IMR-90 (cell line): ENCODE measurements around the gene CMTM5. TPM values are rescaled to one million over a fixed set of nuclear protein-coding genes. Genes with fewer than 3 reads are reported as not detected.

Experiments
- ATAC-seq: fragments of 200-7000 bp; cut with Tn5 transposase; 2 replicates; pipeline ENCODE4 v1.9.1; 2020; ENCODE audit warnings: low read depth, mild to moderate bottlenecking, moderate library complexity
- BruUV-seq: library from RNA; stranded (reverse); fragments of 400-500 nt; replicated peaks from 2 replicates; lab custom pipeline; 2021; lab: Mats Ljungman, UMichigan
- CTCF ChIA-PET: fragments of 300-600 bp; formaldehyde crosslinking; extraction: SDS; loops from one replicate; lab custom pipeline; 2021; ENCODE audit warnings: antibody characterized with exemption; lab: Yijun Ruan, JAX
- POLR2A ChIA-PET: fragments of 300-600 bp; sonication (Branson Sonifier 250); formaldehyde crosslinking; loops from one replicate; lab custom pipeline; 2022; ENCODE audit warnings: antibody characterized with exemption; ENCODE audit not compliant: unreplicated experiment; lab: Charles Lee
- DNase-seq: peaks from one replicate; pipeline ENCODE4 v3.0.0; 2013
- H2AFZ ChIP-seq: replicated peaks from 2 replicates; pipeline ENCODE3; 2013; ENCODE audit warnings: low read length, mild to moderate bottlenecking; ENCODE audit not compliant: poor library complexity
- H2AK5ac ChIP-seq: 2 replicates; pipeline ENCODE4 v1.6.1; 2013; ENCODE audit warnings: low read depth, low read length, inconsistent platforms
- H2AK9ac ChIP-seq: replicated peaks from 2 replicates; pipeline ENCODE3; 2013; ENCODE audit warnings: mild to moderate bottlenecking, low read depth, low read length, moderate library complexity; ENCODE audit not compliant: poor library complexity
- H2BK120ac ChIP-seq: 2 replicates; pipeline ENCODE4 v1.6.1; 2013; ENCODE audit warnings: low read depth, low read length, inconsistent platforms
- H2BK15ac ChIP-seq: 3 replicates; pipeline ENCODE4 v1.6.1; 2013; ENCODE audit warnings: low read depth, low read length, inconsistent platforms
- H2BK20ac ChIP-seq: 2 replicates; pipeline ENCODE4 v1.6.1; 2013; ENCODE audit warnings: low read depth, mild to moderate bottlenecking, inconsistent platforms, low read length, moderate library complexity
- H2BK5ac ChIP-seq: 2 replicates; pipeline ENCODE4 v1.6.1; 2013; ENCODE audit warnings: mild to moderate bottlenecking, low read depth, low read length, inconsistent platforms; ENCODE audit not compliant: poor library complexity, severe bottlenecking
- H3K14ac ChIP-seq: replicated peaks from 2 replicates; pipeline ENCODE4 v1.6.1; 2013; ENCODE audit warnings: low read depth, low read length, inconsistent platforms
- H3K18ac ChIP-seq: 2 replicates; pipeline ENCODE4 v1.6.1; 2013; ENCODE audit warnings: low read depth, low read length, control low read depth
- H3K23ac ChIP-seq: 2 replicates; pipeline ENCODE4 v1.6.1; 2013; ENCODE audit warnings: low read depth, low read length, inconsistent platforms
- H3K27ac ChIP-seq: 2 replicates; pipeline ENCODE4 v1.5.1; 2013; ENCODE audit warnings: mild to moderate bottlenecking, control low read depth, low read length; ENCODE audit not compliant: insufficient read depth
- H3K27me3 ChIP-seq: 2 replicates; pipeline ENCODE4 v1.6.1; 2013; ENCODE audit warnings: low read length; ENCODE audit not compliant: control insufficient read depth, insufficient read depth
- H3K36me3 ChIP-seq: 2 replicates; pipeline ENCODE4 v1.6.1; 2013; ENCODE audit warnings: low read length, mixed read lengths; ENCODE audit not compliant: control insufficient read depth, insufficient read depth
- H3K4ac ChIP-seq: 2 replicates; pipeline ENCODE4 v1.6.1; 2013; ENCODE audit warnings: low read depth, low read length, inconsistent platforms
- H3K4me1 ChIP-seq: 2 replicates; pipeline ENCODE4 v1.6.1; 2013; ENCODE audit warnings: low read length, mixed read lengths; ENCODE audit not compliant: control insufficient read depth, insufficient read depth
- H3K4me2 ChIP-seq: 2 replicates; pipeline ENCODE4 v1.6.1; 2013; ENCODE audit warnings: low read depth, mild to moderate bottlenecking, control low read depth, low read length, moderate library complexity
- H3K4me3 ChIP-seq: 2 replicates; pipeline ENCODE4 v1.5.1; 2013; ENCODE audit warnings: low read depth, mild to moderate bottlenecking, control low read depth, low read length, moderate library complexity; ENCODE audit not compliant: insufficient read depth
- H3K56ac ChIP-seq: 2 replicates; pipeline ENCODE4 v1.6.1; 2013; ENCODE audit warnings: low read length, inconsistent platforms; ENCODE audit not compliant: insufficient read depth; ENCODE audit errors: extremely low read depth
- H3K79me1 ChIP-seq, 2 experiments: 2 replicates each; pipeline ENCODE4 v1.6.1; 2013; ENCODE audit warnings: low read length in 2 of 2, inconsistent platforms in 1 of 2, low read depth in 1 of 2
- H3K9ac ChIP-seq: 2 replicates; pipeline ENCODE4 v1.6.1; 2013; ENCODE audit warnings: low read depth, low read length, control low read depth
- H3K9me1 ChIP-seq: 2 replicates; pipeline ENCODE4 v1.6.1; 2013; ENCODE audit warnings: low read length, inconsistent platforms; ENCODE audit not compliant: insufficient read depth
- H3K9me3 ChIP-seq: 2 replicates; pipeline ENCODE4 v1.6.1; 2013; ENCODE audit warnings: low read length; ENCODE audit not compliant: control insufficient read depth, insufficient read depth
- H4K20me1 ChIP-seq: 2 replicates; pipeline ENCODE4 v1.6.1; 2013; ENCODE audit warnings: low read length, inconsistent platforms; ENCODE audit not compliant: insufficient read depth
- H4K5ac ChIP-seq: 2 replicates; pipeline ENCODE4 v1.6.1; 2013; ENCODE audit warnings: mild to moderate bottlenecking, low read depth, low read length, control low read depth
- H4K8ac ChIP-seq, 2 experiments: 2 replicates each; pipeline ENCODE4 v1.6.1; 2013; ENCODE audit warnings: low read depth in 2 of 2, low read length in 2 of 2, control low read depth in 1 of 2, inconsistent platforms in 1 of 2
- H4K91ac ChIP-seq: 2 replicates; pipeline ENCODE4 v1.6.1; 2013; ENCODE audit warnings: low read depth, low read length, inconsistent platforms; ENCODE audit not compliant: insufficient read depth
- CEBPB ChIP-seq: IDR thresholded peaks from 2 replicates; pipeline ENCODE4 v1.6.1; 2012; ENCODE audit warnings: low read depth, low read length, improper control_type of control experiment
- ELK1 ChIP-seq: fragments of 150-350 bp; IDR thresholded peaks from 2 replicates; pipeline ENCODE4 v1.6.1; 2016; ENCODE audit warnings: low read depth, mild to moderate bottlenecking, low read length, moderate library complexity, borderline replicate concordance
- FOS ChIP-seq: fragments of 150-350 bp; IDR thresholded peaks from 2 replicates; pipeline ENCODE4 v1.6.1; 2016; ENCODE audit warnings: low read depth, low read length
- MAFK ChIP-seq: IDR thresholded peaks from 2 replicates; pipeline ENCODE4 v1.6.1; 2012; ENCODE audit warnings: low read depth, low read length, improper control_type of control experiment
- MAZ ChIP-seq: IDR thresholded peaks from 2 replicates; pipeline ENCODE4 v1.6.1; 2012; ENCODE audit warnings: low read depth, mild to moderate bottlenecking, low read length, improper control_type of control experiment, moderate library complexity, borderline replicate concordance
- NFE2L2 ChIP-seq: fragments of 150-350 bp; IDR thresholded peaks from 2 replicates; pipeline ENCODE4 v1.6.1; 2016; ENCODE audit warnings: low read depth, mild to moderate bottlenecking, low read length
- RCOR1 ChIP-seq: IDR thresholded peaks from 2 replicates; pipeline ENCODE4 v1.6.1; 2012; ENCODE audit warnings: mild to moderate bottlenecking, low read length, improper control_type of control experiment; ENCODE audit not compliant: insufficient replicate concordance
- RFX5 ChIP-seq: IDR thresholded peaks from 2 replicates; pipeline ENCODE4 v1.8.0; 2012; ENCODE audit warnings: low read depth, mild to moderate bottlenecking, low read length, moderate library complexity
- WGBS, 2 experiments: methylation state at CpG; one replicate each; pipeline versions ENCODE4 v1.1.5 to v1.1.7; 2013; ENCODE audit warnings: missing lambda C conversion rate in 2 of 2; ENCODE audit not compliant: insufficient read length in 1 of 2; ENCODE audit errors: extremely low coverage in 2 of 2; 5-methylcytosine and 5-hydroxymethylcytosine counted together
- dilution Hi-C: fragments of 300-500 bp; cut with HindIII; formaldehyde crosslinking; loops from one replicate; pipeline ENCODE4 v1.14.3; 2018; ENCODE audit warnings: low sequenced_read_pairs; ENCODE audit not compliant: unreplicated experiment
- in situ Hi-C: fragments of 300-500 bp; cut with MboI; formaldehyde crosslinking; loops from 3 replicates; pipeline ENCODE4 v1.14.3; 2019; ENCODE audit warnings: low sequenced_read_pairs, inconsistent platforms, mixed read lengths
- intact Hi-C: fragments of 100-400 bp; cut with micrococcal nuclease; formaldehyde crosslinking; loops from 2 replicates; pipeline ENCODE4 v1.10.0; 2022
- polyA plus RNA-seq, 3 experiments: library from polyadenylated mRNA; depleted of rRNA; stranded (reverse); fragments of >200 nt; gene quantifications; 2 replicates each; pipeline ENCODE4 v1.2.3, GENCODE V29; 2012; ENCODE audit warnings: low replicate concordance in 1 of 3
- total RNA-seq: library from RNA; depleted of rRNA; stranded (reverse); fragments of >200 nt; gene quantifications from 2 replicates; pipeline ENCODE4 v1.2.3, GENCODE V29; 2012

The CMTM5 gene
- total and polyA plus RNA-seq, 2 of the 4 experiments (the other 2 are of a cell fraction): 0.07 TPM; not detected in 1

- Histone ChIP-seq H3K27me3 (peaks cover 40% of the 10 kb centered on the region; the same call in 1 of the 2 replicates), H2BK20ac (no peak overlapping the region), H4K8ac (no peak overlapping the region), H3K4me1 (no peaks in the 10 kb centered on the region), H3K23ac (no peak overlapping the region), H2AK5ac (no peak overlapping the region), H4K5ac (no peak overlapping the region), H4K91ac (no peak overlapping the region), H2BK15ac (no peak overlapping the region), H4K20me1 (no peaks in the 10 kb centered on the region), H3K27ac (no peak overlapping the region), H3K18ac (no peak overlapping the region), H3K4me2 (no peak overlapping the region), H3K4me3 (no peak overlapping the region), H3K9me1 (no peaks in the 10 kb centered on the region), H2BK120ac (no peak overlapping the region), H3K9ac (no peak overlapping the region), H2AFZ (peak overlapping the region; percentile 15), H3K4ac (no peak overlapping the region), H3K56ac (no peak overlapping the region), H3K9me3 (no peaks in the 10 kb centered on the region), H3K36me3 (no peaks in the 10 kb centered on the region), H2BK5ac (no peak overlapping the region), H3K14ac (no peak overlapping the region), H3K79me1 (no peaks in the 10 kb centered on the region), H2AK9ac (no peak overlapping the region)
- no peak for ATAC-seq
- dilution Hi-C loops: no loop called here
- 52% methylated on average over 4 of the region's 11 CpGs; no CpG with 5 or more reads in 1 of the 2 experiments for WGBS, 2 experiments
- POLR2A ChIA-PET: interaction anchor here (0.5 to 0.6 kb wide), 2 partner anchors 41 to 50 kb away, joined by 3 read pairs; no protein-coding TSS in a partner anchor
- no TSS peak for BruUV-seq
- TF ChIP-seq RCOR1 (no peak), FOS (no peak), ELK1 (no peak), NFE2L2 (no peak), CEBPB (no peak), MAFK (no peak), RFX5 (no peak), MAZ (no peak)
- DNase-seq: no peak
- intact Hi-C loops: no loop called here
- CTCF ChIA-PET: interaction anchor here (0.9 kb wide), 1 partner anchor 12 kb away, joined by 5 read pairs; no protein-coding TSS in a partner anchor
- in situ Hi-C loops: loop anchor here (10.0 kb wide), 1 partner anchor 54 kb away; the partner anchor contains the start of gene PABPN1
Observed at GRCh38 chr14:23378612-23379220, 1.9 kb downstream of the CMTM5 start.
